NCI-H2107 treated with DMSO at 0.1 percent for 48 hours (cell line): Measurements from ENCODE around the gene MACIR.
"Not testable (repeated sequence)": the region's sequence is repeated elsewhere in the genome, so short reads cannot be mapped to it uniquely, and the experiment has no call there.

Source experiments
- DNase-seq: peaks from one replicate; lab custom pipeline; 2025; ENCODE audit not compliant: unreplicated experiment; lab: John Stamatoyannopoulos, UW

Gene MACIR

GRCh38 chr5:103258368-103258956 lies at the start of gene MACIR:
MACIR (plus strand) TSS chr5:103258763; CDS start chr5:103275920, 17,157 bp downstream.
- peak; percentile 90 for DNase-seq

DNA sequence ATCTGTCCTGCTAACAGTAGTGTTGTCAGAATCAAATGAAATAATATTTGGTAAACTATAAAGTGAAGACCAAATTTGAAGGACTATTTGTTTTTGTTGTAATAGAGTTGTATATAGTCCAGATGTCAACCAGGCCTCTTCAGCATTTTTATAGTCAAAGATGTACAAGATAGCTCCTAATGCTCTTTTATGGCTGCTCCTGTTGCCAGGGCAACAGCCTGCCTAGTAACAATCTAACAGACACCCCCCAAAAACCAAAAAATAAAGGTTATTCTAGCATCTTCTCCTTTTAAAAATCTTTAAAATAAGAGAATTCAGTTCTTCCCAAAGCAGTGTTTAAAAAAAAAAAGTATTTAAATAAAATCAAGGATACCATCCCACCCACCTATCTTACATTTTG lies 49.5 kb upstream of the MACIR start:
- no peak for DNase-seq

- no peak for DNase-seq
Measured at GRCh38 chr5:103210952-103211351, 47.6 kb upstream of the MACIR start.

GRCh38 chr5:103211576-103212561 lies 46.7 kb upstream of the MACIR start:
- no peak for DNase-seq

DNA sequence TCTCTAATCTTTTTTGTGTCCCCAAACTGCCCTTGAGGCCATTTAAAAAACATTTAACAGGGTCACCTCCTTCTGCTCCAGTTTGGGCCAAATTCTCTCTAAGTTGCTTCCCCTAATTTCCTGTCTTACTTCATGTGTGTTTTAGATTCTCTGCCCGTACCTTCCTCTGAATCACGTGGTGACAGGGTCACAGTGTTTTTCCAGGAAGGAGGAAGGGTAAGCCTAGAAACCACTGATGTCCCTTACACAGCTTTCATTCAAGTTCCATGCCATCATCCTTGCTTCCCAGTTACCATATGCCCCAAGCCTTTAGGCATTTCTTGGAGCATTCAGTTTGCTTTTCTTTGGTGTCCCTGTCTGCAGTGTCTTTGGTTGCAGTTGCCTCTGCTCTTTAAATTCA lies 42.4 kb upstream of the MACIR start:
- no peak for DNase-seq

DNA sequence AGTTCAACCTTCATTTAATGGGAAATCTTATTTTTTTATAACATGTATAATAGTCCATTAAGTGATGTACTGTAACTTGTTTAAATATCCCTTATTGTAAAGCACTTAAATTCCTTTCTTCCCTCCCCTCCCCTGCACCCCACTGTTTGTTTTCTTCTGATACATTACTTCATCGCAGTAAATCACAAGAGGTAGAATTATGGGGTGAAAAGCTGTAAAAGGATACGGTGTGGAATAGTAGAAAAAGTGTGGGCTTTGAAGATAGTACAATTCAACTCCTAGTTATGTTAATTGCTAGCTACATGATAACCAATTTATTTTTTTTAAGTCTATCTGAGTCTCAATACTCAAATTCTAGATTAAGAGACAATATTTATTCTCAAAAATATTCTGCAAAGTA lies 41.9 kb upstream of the MACIR start:
- no peak for DNase-seq

DNA sequence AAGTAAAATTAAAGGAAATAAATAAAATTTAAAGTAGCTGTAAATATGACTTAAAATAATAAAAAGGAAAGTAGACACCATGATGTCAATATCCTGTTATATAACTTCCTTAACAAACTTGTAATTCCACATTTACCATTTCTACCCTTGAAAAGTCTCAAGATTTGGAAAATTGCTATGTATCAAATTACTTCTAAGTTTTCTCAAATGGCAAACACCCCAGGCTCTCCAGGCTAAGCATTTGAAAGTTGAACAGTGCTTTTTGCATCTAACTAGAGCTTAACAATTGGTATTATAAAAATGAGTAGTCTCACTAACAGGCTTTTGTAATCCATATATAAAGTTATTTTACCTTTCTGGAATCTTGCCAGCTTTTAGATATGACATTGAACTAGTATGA lies 41.5 kb upstream of the MACIR start:
- DNase-seq = no peak

DNA sequence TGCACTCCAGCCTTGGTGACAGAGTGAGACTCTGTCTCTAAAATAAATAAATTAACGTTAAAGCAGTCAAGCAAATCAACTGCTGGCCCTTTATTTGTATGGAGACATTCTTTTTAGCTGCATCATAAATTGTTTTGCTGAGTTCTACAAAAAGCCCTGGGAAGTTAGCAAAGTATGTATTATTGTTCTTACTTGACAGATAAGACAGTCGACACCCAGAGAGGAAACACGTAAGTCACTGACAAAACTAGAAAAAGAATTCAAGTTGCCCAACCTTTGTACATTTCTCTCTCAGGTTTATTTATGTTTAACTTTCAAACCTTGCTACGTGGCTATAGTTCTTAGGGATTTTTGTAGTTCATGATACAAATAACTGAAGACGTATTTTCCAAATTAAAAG lies 40.4 kb upstream of the MACIR start:
- no peak for DNase-seq

DNA sequence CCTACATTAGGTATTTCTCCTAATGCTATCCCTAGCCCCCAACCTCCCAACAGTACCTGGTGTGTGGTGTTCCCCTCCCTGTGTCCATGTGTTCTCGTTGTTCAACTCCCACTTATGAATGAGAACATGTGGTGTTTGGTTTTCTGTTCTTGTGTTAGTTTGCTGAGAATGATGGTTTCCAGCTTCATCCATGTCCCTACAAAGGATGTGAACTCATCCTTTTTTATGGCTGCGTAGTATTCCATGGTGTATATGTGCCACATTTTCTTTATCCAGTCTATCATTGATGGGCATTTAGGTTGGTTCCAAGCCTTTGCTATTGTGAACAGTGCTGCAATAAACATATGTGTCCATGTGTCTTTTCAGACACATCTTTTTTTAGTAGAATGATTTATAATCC lies 39.5 kb upstream of the MACIR start:
- not testable (repeated sequence) for DNase-seq

GRCh38 chr5:103223031-103223955 lies 35.3 kb upstream of the MACIR start:
- no peak for DNase-seq

DNA sequence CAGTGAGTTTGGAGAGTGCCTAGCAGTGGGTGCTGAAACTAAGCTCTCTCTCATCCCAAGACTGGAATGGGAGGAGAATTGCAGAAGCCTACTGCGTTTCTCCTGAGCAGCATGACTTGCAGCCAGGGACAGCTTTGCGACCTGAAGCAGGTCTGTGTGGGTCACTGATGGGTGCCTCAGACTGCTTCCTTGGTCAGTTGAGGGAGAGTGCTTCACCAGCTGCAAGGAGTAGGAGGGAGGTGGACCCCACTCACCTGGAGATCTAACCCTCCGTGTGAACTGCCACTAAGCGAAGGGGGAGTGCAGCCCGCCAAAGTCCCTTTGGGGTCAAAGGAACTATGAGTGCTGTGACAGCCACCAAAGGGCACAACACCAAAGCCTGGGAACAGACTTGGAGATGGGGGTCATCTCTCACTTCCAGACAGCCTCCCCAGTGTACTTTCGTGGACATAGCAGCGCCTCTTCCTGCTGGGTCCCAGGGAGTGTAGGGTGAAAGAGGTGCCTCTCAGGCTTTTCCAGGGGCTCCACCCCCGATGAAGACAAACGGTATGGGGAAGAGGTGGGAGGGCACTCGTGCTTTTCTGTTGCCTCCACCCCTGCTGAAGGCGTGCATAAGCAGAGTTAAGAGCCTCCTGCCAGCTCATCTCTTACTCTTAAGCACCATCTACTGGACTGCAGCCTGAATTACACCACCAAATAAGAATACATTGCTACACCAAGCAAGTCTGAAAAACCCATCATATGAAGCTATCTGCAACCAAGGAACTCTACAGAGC lies 34.3 kb upstream of the MACIR start:
- peak; percentile 40 for DNase-seq

GRCh38 chr5:103224894-103225246 lies 33.7 kb upstream of the MACIR start:
- DNase-seq = no peak

DNA sequence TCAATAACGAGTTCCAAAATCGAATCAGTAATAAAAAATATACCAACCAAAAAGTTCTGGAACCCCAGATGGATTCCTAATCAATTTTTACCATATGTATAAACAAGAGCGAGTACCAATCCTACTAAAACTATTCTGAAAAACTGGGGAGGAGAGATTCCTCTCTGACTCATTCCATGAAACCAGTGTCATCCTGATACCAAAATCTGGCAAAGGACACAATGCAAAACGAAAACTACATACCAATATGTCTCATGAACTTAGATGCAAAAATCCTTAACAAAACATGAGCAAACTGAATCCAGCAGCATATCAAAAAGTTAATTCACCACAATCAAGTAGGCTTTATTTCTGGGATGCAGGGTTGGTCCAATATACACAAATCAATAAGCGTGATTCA lies 30.5 kb upstream of the MACIR start:
- DNase-seq = no peak

DNA sequence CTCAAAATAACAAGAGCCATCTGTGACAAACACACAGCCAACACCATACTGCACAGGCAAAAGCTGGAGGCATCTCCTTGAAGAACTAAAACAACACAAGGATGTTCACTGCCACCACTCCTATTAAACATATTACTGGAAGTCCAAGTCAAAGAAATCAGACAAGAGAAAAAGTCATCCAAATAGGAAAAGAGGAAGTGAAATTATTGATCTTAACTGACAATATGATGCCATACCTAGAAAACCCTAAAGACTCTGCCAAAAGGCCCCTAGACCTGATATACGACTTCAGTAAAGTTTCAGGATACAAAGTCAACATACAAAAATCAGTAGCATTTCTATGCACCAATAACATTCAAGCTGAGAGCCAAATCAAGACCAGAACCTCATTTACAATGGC lies 30.0 kb upstream of the MACIR start:
- no peak for DNase-seq

DNA sequence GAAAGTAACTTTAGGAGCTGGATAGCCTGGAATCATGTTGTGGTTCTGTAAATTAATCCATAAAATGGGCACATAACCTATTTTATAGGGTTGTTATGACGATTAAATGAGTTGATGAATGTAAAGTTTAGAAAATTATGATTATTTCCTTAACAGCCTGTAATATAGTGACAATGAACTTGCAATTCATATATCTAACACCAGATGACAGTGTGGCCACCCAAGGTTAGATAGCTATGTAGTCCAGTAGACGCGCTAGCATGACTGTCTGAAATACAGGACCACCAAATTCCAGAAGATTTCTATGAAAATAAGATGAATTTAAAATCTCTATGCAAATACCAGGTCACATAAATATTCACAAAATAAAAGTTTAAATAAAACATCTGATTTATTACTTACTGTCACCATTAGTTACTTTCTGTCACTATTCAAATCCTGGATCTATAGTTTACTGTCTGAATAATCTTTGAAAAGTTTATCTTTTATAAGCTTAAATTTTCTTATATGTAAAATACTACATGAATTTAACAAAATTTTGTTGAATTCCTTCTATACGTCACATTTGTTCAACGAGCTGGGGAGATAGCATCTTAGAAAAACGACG lies 26.1 kb upstream of the MACIR start:
- DNase-seq = peak; percentile 31

GRCh38 chr5:103234239-103234975 lies 24.2 kb upstream of the MACIR start:
- no peak for DNase-seq

DNA sequence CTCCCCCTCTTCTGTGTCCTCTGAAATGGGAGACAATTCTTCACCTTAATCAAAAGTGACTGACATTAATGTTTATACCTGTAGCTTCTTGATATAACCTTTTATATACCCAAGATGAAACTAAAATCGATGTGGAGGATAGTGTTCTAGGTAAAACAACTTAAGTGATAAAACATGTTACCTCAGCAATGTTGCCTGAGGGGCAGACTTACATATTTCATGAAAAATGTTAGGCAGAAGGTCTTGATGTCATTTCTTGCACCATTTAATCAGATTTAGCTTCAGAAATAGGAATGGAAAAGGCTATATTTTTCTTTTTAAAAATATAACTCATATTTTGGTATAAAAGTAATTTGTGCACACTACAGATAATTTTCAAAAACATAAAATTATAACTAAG lies 22.7 kb upstream of the MACIR start:
- no peak for DNase-seq

DNA sequence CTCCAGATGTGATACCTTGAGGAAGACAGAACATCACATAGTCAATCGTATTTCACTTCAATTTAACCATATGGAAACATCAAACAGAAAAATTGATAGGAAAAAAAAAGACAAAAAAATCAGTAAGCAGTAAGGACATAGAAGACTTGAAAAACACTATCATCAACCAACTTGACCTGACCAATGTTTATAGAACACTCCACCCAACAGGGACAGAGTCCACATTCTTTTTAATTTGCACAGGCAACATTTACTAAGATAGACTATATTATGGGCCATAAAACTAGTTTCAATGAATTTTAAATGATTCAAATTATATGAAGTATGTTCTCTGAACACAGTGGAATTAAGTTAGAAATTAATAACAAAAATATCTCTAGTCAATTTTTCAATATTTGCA lies 20.8 kb upstream of the MACIR start:
- DNase-seq = no peak

GRCh38 chr5:103243665-103244064 lies 14.9 kb upstream of the MACIR start:
- DNase-seq = no peak

GRCh38 chr5:103244398-103244797 lies 14.2 kb upstream of the MACIR start:
- DNase-seq = no peak
